ENCODE measurements around the gene TCAP.
A peak's percentile ranks its signal among the peaks of the same experiment; 100 is the strongest.

Gene TCAP

GRCh38 chr17:39664581-39665561, at the start of gene TCAP:
Gene TCAP, plus strand, starts transcription at chr17:39665349. Its CDS starts 11 bp downstream, at chr17:39665360.
- H3K27ac ChIP-seq, result peak within 1 kb of the TSS; percentile 71
- H3K36me3 ChIP-seq, result peaks cover 27% of the 10 kb centered on the region
- H3K4me3 ChIP-seq (ENCODE audit: low read depth, low read length), result no peak within 1 kb of the TSS
- no peak for DNase-seq
- no peaks in the 10 kb centered on the region for H3K27me3 ChIP-seq (ENCODE audit: insufficient read depth, low read depth, severe bottlenecking)
- H3K9me3 ChIP-seq (ENCODE audit: severe bottlenecking), result no peaks in the 10 kb centered on the region
- TF ChIP-seq, protein P1, sequence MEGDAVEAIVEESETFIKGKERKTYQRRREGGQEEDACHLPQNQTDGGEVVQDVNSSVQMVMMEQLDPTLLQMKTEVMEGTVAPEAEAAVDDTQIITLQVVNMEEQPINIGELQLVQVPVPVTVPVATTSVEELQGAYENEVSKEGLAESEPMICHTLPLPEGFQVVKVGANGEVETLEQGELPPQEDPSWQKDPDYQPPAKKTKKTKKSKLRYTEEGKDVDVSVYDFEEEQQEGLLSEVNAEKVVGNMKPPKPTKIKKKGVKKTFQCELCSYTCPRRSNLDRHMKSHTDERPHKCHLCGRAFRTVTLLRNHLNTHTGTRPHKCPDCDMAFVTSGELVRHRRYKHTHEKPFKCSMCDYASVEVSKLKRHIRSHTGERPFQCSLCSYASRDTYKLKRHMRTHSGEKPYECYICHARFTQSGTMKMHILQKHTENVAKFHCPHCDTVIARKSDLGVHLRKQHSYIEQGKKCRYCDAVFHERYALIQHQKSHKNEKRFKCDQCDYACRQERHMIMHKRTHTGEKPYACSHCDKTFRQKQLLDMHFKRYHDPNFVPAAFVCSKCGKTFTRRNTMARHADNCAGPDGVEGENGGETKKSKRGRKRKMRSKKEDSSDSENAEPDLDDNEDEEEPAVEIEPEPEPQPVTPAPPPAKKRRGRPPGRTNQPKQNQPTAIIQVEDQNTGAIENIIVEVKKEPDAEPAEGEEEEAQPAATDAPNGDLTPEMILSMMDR (IDR thresholded peaks at IDR 0.05; ENCODE audit: low read depth, low read length), result no peak

- DNase-seq, result no peak
- TF ChIP-seq, protein P1 (IDR thresholded peaks at IDR 0.05; ENCODE audit: low read depth, low read length), result no peak
- peaks cover 77% of the 10 kb centered on the region for H3K27me3 ChIP-seq (ENCODE audit: insufficient read depth, low read depth, severe bottlenecking)
- no peak overlapping the region for H3K27ac ChIP-seq
- H3K36me3 ChIP-seq, result no peaks in the 10 kb centered on the region
- H3K4me3 ChIP-seq (ENCODE audit: low read depth, low read length), result no peak overlapping the region
- no peaks in the 10 kb centered on the region for H3K9me3 ChIP-seq (ENCODE audit: severe bottlenecking)
Observed at GRCh38 chr17:39615434-39615833, 49.7 kb upstream of the TCAP start.

DNA sequence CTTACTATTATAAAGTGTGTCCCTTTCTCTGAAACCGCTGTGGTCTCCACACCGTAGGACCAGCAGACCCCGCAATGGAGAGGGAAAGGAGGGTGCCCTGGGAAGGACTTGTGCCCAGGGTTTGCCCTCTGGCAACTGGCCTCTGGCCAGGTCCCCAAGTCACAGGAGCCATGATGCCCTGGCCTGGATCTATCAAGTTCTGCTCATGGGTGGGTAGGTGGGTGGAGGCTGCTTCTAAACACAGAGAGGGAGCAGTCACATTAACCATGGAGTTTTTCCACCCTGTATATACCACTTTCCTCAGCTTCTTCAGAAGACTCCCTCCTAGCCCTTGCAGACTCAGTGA, 48.1 kb upstream of the TCAP start:
- TF ChIP-seq, protein P1 (IDR thresholded peaks at IDR 0.05; ENCODE audit: low read depth, low read length), result no peak
- DNase-seq, result no peak
- H3K36me3 ChIP-seq, result no peaks in the 10 kb centered on the region
- no peak overlapping the region for H3K4me3 ChIP-seq (ENCODE audit: low read depth, low read length)
- peaks cover 66% of the 10 kb centered on the region for H3K27me3 ChIP-seq (ENCODE audit: insufficient read depth, low read depth, severe bottlenecking)
- H3K27ac ChIP-seq, result no peak overlapping the region
- no peaks in the 10 kb centered on the region for H3K9me3 ChIP-seq (ENCODE audit: severe bottlenecking)

GRCh38 chr17:39617446-39618245, 47.5 kb upstream of the TCAP start:
- DNase-seq, result peak; percentile 54
- H3K36me3 ChIP-seq, result no peaks in the 10 kb centered on the region
- H3K27ac ChIP-seq, result no peak overlapping the region

DNA sequence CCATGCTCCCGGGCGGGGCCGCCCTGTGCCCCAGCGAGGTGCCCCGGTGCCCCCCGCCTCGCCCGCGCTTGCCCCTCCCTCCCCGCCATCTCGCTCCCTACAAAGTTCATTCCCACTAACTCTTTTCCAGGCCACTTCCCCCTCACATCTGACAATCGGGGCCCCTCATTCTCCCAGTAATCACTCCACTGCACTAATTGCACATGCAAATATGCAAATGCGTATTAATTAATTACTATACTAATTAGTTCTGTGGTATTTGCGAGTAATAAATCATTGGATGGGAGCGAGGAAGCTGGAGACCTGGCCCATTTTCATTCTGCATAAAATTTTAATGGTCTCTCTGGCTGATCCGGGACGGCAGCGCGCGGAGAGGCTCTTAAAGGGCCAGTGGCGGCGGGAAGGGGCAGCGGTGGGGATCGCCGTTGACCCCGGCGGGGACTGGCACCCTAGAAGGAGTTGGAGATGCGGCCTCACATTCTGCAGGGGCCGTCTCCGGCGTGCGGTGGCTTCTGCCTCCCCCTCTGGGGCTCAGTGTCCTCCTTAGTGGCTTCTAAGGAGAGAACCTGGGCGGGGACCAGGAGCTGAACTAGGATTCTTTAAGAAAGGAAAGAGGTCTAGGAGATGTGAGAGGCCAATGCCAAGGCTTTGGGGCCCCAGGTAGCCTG, 46.8 kb upstream of the TCAP start:
- Histone ChIP-seq H3K27ac (no peak overlapping the region; the same call in 1 of the 2 replicates), H3K27me3 (ENCODE audit: insufficient read depth, low read depth, severe bottlenecking) (peaks cover 59% of the 10 kb centered on the region), H3K4me3 (ENCODE audit: low read depth, low read length) (peak overlapping the region; percentile 85), H3K9me3 (ENCODE audit: severe bottlenecking) (no peaks in the 10 kb centered on the region), H3K36me3 (no peaks in the 10 kb centered on the region)
- no peak for DNase-seq
- TF ChIP-seq, protein P1 (IDR thresholded peaks at IDR 0.05; ENCODE audit: low read depth, low read length), result no peak

More at GRCh38 chr17:39617446-39618245, 47.5 kb upstream of the TCAP start:
- H3K27me3 ChIP-seq (ENCODE audit: insufficient read depth, low read depth, severe bottlenecking), result peaks cover 66% of the 10 kb centered on the region
- TF ChIP-seq, protein P1 (IDR thresholded peaks at IDR 0.05; ENCODE audit: low read depth, low read length), result no peak
- peak overlapping the region; percentile 85 for H3K4me3 ChIP-seq (ENCODE audit: low read depth, low read length)
- no peaks in the 10 kb centered on the region for H3K9me3 ChIP-seq (ENCODE audit: severe bottlenecking)
